GM21367 (cell line): ENCODE results near the gene HOATZ.

Experiments used
- ATAC-seq: cut with Tn5 transposase; IDR thresholded peaks from one replicate; pipeline ENCODE4 v1.9.1; 2021; ENCODE audit not compliant: unreplicated experiment

Gene HOATZ

DNA sequence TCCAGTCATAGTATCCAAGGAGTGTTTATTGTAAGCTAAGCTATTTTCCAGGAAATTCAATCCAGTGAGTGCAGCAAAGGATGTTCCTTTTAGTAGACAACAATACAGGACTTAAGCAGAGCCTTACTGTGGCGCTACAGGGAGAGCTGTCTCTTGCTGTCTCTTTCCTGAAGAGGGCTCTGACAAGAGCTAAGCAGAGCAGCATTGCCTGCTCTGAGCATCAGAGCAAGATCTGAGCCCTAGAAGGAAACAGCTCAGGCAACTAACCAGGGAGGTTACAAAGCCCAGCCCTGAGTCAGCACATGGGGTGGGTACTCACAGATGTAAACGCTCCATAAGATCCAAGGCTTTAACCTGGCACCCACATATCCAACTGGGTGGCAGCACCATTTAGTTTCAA, 33.9 kb downstream of the HOATZ start:
- ATAC-seq: no peak

DNA sequence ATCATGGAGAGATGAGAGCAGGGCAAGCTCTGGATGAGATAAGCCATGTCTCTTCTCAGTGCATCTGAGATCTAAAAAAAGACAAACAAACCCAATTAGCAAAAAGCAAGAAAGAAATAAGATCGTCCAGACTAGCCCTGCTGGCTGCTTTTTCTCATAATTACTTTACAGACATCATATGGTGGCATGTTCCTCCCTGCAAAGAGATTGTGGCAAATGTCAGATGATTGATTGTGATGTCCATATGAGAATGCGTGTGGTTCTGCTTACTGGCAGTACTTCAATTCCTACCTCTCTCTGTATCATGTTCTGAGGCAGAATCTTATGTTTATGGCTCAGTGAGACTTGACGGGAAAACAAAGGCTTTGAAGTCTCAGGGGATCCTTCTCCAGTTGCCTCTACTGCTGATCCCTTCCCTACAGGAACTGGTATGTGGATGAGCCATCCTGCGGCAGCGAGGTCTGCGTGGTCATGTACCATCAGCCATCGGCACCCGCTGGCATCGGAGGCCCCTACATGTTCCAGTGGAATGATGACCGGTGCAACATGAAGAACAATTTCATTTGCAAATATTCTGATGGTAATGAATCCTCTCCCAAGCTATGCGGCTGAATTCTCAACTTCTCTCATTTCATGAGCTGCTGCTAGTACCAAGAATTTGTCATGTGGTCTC, 34.8 kb downstream of the HOATZ start:
- ATAC-seq: no peak

DNA sequence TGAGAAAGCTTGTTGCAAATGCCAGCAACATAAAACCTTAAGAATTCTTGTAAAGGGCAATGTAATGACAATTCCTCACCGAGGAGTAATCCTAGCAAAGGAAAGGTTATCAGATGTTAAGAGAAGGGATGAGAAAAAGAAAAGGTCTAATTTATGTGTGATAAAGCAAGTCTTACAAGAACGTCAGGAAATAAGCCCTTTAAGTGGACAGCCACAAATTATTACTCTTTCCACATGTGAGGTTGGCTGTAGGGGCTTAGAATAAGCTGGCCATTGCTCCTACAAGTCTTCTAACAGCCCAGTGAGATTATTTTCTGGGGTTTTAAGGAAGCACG, 35.3 kb downstream of the HOATZ start:
- no peak for ATAC-seq

- no peak for ATAC-seq
Measured at GRCh38 chr11:111550258-111550657, 35.7 kb downstream of the HOATZ start.

GRCh38 chr11:111554532-111554931, 40.0 kb downstream of the HOATZ start:
- no peak for ATAC-seq

GRCh38 chr11:111555255-111555654, 40.7 kb downstream of the HOATZ start:
- ATAC-seq: no peak

DNA sequence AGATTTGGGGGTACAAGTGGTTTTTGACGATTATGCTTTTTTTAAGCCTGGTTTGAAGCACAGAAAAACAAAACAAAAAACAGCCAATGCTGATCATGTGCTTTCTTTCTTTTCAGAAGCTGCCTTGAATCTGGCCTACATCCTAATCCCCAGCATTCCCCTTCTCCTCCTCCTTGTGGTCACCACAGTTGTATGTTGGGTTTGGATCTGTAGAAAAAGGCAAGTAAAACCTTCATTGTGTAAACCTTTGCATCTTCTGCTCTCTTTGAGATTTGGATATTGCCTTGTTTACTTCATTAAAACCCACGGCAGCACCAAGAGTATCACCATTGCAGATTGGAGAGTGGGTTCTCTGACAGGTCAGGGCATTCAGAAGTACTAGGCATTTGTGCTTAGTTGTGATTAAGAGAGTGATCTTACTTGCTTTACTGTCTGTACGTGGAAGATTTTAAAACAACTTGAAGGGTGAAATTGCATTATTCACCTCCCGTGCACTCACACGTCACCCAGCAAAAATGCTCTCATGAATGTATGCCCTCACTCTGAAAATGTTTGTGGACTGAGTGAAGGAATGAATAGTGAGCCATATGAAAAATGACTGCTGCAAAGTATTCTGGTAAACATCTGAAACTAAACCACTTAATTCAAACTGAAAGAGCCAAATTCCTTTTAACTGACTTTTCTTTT, 43.0 kb downstream of the HOATZ start:
- ATAC-seq: no peak

- ATAC-seq: no peak
Measured at GRCh38 chr11:111559800-111560464, 45.4 kb downstream of the HOATZ start.

DNA sequence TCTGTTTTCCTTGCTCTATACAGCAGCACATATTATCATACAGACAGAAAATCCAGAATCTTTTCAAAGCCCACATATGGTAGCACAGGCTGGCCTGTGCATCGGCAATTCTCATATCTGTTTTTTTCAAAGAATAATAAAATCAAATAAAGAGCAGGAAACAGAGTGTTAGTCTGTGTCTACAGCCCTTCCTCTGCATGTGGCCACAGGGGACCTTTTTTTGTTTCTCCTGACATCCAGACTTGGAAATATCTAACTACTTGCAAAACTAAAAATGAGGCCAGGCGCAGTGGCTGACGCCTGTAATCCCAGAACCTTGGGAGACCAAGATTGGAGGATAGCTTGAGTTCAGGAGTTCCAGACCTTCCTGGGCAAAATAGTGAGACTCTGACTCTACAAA, 46.2 kb downstream of the HOATZ start:
- no peak for ATAC-seq

DNA sequence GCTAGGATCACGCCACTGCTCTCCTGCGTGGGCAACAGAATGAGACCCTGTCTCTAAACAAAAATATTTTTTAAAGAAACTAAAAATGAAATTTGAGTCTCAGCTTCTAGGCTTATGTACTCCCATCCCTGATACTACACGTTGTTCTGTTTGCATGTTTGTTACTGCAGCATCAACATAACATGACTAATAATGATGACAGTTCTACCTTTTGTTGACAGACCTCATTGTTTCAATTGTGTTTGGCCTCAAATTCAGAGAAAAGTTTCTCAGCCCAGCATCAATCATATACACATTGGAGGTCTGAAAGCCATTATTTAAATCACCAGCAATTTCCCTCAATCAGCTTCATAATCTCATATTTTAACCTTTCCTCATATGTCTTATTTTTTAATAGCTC, 46.7 kb downstream of the HOATZ start:
- no peak for ATAC-seq

GRCh38 chr11:111561791-111562325, 47.3 kb downstream of the HOATZ start:
- no peak for ATAC-seq

- no peak for ATAC-seq
Measured at GRCh38 chr11:111562692-111563389, 48.3 kb downstream of the HOATZ start.

DNA sequence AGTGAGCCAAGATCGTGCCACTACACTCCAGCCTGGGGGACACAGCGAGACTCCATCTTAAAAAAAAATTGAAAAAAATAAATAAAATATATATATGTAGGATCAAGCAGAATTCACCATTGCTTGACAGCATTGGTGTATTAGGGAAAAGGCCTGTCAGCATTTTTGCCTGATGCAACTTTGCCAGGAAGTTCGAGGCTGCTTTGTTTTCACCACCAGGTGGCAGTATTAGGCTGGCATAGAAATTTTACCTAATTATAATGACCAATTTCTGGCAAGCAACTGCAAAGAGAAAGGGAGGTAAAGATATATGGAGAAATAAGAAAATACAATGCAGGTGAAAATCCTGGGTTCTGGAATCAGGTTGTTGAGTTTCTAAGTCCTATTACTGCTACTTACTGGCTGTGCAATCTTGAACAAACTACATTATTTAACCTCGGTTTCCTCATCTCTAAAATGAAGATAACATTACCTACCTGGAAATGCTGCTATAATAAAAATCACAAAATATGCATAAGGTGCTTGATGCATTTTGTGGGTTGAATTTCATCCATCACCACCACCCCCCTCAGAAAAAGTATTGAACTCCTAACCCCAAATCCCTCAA, 50.6 kb downstream of the HOATZ start:
- no peak for ATAC-seq

DNA sequence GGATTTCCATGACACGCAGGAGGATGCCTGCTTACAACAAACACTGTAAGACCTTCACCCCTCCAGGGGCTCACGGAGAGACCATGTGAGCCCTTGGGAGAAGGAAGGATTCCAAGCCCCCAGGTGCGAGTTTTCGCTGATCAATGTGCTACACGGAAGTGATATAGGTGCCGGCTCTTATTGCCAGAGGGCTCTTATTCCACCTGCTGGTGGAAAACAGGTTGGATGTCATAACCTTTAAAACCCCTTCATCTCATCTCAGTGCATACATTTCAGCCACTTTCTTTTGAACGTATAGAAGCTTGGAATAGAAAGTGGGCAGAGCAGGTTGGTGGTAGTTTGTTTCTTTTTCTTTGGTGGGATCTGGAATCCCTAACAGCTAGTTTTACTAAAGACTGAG, 51.7 kb downstream of the HOATZ start:
- no peak for ATAC-seq

DNA sequence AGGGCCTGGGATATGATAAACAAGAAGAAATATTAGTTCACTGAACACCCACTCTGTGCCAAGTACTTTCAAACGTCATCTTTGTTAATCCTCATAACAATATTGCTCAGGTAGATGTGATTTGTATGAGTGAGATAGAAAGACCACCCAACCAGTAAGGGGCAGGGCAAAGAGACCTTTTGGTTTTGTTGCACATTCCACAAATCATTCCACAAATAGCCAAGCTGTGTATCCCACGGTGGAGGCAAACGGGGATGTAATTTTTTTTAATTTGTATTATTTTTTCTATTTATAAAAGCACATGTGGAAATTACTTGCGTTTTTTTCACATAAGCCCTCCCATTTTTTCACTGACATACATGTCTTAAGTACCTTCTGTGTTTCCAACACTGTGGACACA, 54.9 kb downstream of the HOATZ start:
- ATAC-seq: no peak

- ATAC-seq: no peak
Measured at GRCh38 chr11:111570796-111571195, 56.2 kb downstream of the HOATZ start.

- no peak for ATAC-seq
Measured at GRCh38 chr11:111571829-111572501, 57.4 kb downstream of the HOATZ start.

GRCh38 chr11:111572581-111572980, 58.0 kb downstream of the HOATZ start:
- ATAC-seq: no peak

DNA sequence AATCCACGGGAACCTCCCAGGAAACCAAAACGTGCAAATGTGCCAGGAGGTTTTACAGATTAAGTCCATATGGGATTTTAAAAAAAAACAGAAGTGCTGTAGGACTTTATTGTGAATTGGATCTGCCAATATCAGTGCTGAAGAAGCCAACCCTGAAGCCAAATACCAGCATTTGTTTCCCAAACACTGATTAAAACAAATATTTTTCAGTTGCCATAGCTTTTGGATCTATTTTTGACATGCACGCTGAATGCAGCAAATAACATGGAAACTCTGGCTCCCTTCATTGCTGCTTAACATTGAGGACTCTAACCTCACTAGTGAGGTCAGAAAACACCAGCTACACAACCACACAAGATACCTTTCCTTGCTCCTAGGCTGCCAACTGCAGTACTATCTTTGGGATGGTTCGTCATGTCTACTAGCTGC, 59.3 kb downstream of the HOATZ start:
- ATAC-seq: no peak

DNA sequence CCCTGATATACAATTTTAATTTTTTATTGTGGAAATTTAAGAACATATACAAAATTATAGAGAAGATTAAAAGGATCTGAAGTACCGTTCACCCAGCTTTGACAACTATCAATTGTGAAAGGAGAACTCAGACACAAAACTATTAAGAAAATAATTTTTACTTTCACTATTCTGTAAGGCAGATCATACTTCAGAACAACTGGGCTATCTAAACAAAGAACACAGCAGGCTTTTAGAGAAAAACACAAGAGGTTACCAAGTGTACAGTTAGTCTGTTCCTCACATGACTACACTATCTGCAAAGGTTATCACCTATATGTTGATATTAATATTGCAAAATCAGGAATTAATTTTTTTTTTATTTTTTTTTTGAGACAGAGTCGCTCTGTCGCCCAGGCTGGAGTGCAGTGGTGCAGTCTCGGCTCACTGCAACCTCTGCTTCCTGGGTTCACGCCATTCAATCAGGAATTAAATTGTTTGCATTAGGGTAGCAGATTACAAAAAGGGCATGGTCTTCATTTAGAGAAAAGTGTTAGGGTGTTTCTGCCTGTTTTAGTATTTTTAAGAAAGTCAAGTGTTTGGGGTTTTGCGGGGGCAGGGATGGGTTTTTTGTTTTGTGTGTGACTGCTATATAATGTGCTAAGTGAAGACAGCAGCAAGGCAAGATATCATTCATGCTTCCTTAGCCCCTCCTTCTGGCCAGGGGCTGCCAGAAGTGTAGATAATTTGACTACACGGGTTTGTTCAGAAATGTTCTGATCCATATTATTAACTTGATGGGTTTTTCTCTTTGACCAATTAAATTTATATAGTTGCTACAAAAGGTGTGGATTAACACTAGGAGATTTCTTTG, 60.0 kb downstream of the HOATZ start:
- no peak for ATAC-seq
